Measurements from ENCODE around the gene PCDHGC5. TPM values are rescaled to one million over a fixed set of nuclear protein-coding genes. Genes with fewer than 3 reads are reported as not detected.

The PCDHGC5 gene
- total RNA-seq, 3 donors from 2014 or later (not counting 1 experiment from before 2014, with no cell fraction given), result 0.31 to 0.97 (median 0.50) TPM

DNA sequence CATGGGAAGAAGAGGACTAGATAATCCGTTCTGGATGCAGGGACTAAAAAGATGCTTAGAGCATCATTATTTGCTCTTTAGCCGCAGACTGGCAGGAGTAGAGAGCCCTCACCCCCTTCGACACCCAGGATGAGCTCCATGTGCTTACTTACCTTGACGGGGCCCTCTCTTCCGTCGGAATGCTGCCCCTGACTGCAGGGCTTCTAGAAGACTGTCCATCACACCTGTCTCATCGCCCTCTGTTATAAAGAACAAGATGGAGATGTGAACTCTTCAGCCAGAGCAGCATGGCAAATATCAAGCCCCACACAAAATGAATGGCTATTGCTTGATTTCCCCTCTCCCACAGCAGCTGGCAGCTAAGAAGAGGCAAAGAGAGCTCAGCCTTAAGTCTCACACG lies 35.1 kb downstream of the PCDHGC5 start:
- intact Hi-C loops (cut with micrococcal nuclease), result loop anchor here (1.0 kb wide), 1 partner anchor 198 kb away; no protein-coding TSS in a partner anchor

DNA sequence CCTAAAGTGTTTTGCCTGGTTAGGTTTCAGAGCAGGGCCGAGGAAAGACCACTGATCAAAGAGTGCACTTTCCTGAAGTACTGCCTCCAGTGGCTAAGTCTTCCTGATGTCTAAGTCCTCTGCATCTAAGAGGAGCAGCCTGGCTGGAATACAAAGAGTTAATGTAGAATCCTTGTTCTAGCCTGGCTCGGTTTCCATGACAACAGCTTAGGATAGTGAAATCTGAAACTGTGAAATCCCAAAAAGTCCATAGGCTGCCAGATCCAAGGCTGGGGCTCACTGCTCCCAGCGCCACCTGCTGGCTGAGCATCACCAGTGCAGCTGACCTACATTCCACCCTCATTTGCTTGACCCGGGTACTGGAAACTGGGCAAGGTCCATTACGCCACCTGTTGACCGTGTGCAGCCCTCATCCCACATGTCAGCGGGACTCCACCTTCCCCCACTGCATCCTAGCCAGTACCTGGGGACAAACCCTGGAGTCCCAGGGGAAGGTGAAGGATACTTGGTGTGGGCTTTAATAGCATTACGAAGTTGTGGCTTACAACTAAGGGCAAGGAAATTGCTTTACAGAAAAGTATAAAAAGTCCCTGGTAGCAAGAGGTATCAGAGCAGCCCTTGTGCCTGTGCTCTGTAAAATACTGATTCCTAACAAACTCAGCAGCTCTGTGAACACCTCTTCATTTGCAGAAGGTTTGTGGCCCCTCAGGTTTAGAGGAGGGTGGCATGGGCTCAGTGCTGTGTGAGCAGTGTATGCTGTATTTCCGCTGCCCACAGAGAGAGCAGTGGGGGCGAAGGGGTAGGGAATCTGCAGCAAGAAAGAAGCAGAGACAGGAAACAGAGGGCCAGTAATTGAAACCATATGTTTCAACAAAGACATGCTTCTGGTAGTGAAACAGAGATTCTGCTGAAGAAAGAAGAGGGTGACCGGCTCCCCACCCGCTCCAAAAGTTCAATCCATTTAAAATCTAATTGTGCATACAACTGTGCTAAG lies 36.0 kb downstream of the PCDHGC5 start:
- H3K4me3 Mint-ChIP-seq, result no peak overlapping the region
- no peaks in the 10 kb centered on the region for H3K27me3 Mint-ChIP-seq (ENCODE audit: low read depth in 2 of 2)
- ATAC-seq, result peak; percentile 85 to 91 (median 88)

More for the DNA sequence above, 35.1 kb downstream of the PCDHGC5 start:
- ATAC-seq (no peak), DNase-seq (no peak)
- TF ChIP-seq, protein P1, sequence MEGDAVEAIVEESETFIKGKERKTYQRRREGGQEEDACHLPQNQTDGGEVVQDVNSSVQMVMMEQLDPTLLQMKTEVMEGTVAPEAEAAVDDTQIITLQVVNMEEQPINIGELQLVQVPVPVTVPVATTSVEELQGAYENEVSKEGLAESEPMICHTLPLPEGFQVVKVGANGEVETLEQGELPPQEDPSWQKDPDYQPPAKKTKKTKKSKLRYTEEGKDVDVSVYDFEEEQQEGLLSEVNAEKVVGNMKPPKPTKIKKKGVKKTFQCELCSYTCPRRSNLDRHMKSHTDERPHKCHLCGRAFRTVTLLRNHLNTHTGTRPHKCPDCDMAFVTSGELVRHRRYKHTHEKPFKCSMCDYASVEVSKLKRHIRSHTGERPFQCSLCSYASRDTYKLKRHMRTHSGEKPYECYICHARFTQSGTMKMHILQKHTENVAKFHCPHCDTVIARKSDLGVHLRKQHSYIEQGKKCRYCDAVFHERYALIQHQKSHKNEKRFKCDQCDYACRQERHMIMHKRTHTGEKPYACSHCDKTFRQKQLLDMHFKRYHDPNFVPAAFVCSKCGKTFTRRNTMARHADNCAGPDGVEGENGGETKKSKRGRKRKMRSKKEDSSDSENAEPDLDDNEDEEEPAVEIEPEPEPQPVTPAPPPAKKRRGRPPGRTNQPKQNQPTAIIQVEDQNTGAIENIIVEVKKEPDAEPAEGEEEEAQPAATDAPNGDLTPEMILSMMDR (IDR thresholded peaks at IDR 0.05), result no peak
- Histone ChIP-seq H3K36me3 (ENCODE audit: control insufficient read depth, insufficient read depth, low read length) (peaks cover 93% of the 10 kb centered on the region), H3K9me3 (ENCODE audit: control insufficient read depth, insufficient read depth, low read length) (no peaks in the 10 kb centered on the region), H3K27me3 (ENCODE audit: control insufficient read depth, insufficient read depth, low read length) (no peaks in the 10 kb centered on the region), H3K27ac (ENCODE audit: low read length) (no peak overlapping the region), H3K4me1 (ENCODE audit: control insufficient read depth, insufficient read depth, low read length) (no peaks in the 10 kb centered on the region), H3K4me3 (ENCODE audit: low read length) (no peak overlapping the region)
- Mint-ChIP-seq H3K4me1 (peaks cover 21 to 51% of the 10 kb centered on the region in 2 donors), H3K27ac (peak overlapping the region; percentile 2 to 71), H3K9me3 (no peaks in the 10 kb centered on the region), H3K36me3 (peaks cover 33% of the 10 kb centered on the region), H3K4me3 (no peak overlapping the region), H3K27me3 (ENCODE audit: low read depth in 2 of 2) (no peaks in the 10 kb centered on the region)
- WGBS (ENCODE audit: insufficient coverage), result over 99% methylated on average over 8 of the region's 8 CpGs

DNA sequence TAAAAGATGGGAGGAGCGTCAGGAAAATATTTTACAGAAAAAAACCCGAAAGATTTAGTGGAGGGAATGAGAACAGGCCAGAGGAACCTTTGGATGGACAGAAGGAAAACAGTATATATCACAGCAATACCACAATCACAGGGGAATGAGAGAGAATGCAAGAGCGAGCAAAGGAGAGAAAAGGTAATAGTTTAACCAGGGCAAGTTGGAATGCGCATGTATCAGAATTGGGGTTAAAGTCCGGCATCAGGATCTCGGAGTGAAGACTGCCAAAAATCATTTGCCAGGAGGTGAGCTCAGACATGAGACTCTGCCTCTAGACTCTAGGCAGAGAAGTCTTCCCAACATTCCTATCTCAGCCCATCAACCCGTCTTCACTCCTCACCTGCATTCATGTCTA lies 36.8 kb downstream of the PCDHGC5 start:
- no peak overlapping the region for H3K27ac ChIP-seq (ENCODE audit: low read length)
- H3K4me1 ChIP-seq (ENCODE audit: control insufficient read depth, insufficient read depth, low read length), result no peaks in the 10 kb centered on the region
- Mint-ChIP-seq H3K4me1 (peaks cover 16 to 43% of the 10 kb centered on the region in 2 donors), H3K27ac (peak overlapping the region; percentile 62 to 71), H3K27me3 (ENCODE audit: low read depth in 2 of 2) (no peaks in the 10 kb centered on the region), H3K4me3 (no peak overlapping the region), H3K9me3 (no peaks in the 10 kb centered on the region), H3K36me3 (peaks cover 30% of the 10 kb centered on the region)
- intact Hi-C loops (cut with micrococcal nuclease), result no loop called here
- ATAC-seq, result no peak
- WGBS (ENCODE audit: insufficient coverage), result 97% methylated on average over 7 of the region's 7 CpGs
- no peaks in the 10 kb centered on the region for H3K27me3 ChIP-seq (ENCODE audit: control insufficient read depth, insufficient read depth, low read length)
- TF ChIP-seq, protein P1 (IDR thresholded peaks at IDR 0.05), result no peak
- peaks cover 88% of the 10 kb centered on the region for H3K36me3 ChIP-seq (ENCODE audit: control insufficient read depth, insufficient read depth, low read length)
- DNase-seq, result no peak
- H3K9me3 ChIP-seq (ENCODE audit: control insufficient read depth, insufficient read depth, low read length), result no peaks in the 10 kb centered on the region
- H3K4me3 ChIP-seq (ENCODE audit: low read length), result no peak overlapping the region

More for the DNA sequence above, 36.0 kb downstream of the PCDHGC5 start:
- H3K4me1 Mint-ChIP-seq, result peaks cover 16 to 48% of the 10 kb centered on the region in 2 donors
- peaks cover 30% of the 10 kb centered on the region for H3K36me3 Mint-ChIP-seq
- Histone ChIP-seq H3K27me3 (ENCODE audit: control insufficient read depth, insufficient read depth, low read length) (no peaks in the 10 kb centered on the region), H3K4me1 (ENCODE audit: control insufficient read depth, insufficient read depth, low read length) (no peaks in the 10 kb centered on the region), H3K9me3 (ENCODE audit: control insufficient read depth, insufficient read depth, low read length) (no peaks in the 10 kb centered on the region), H3K36me3 (ENCODE audit: control insufficient read depth, insufficient read depth, low read length) (peaks cover 91% of the 10 kb centered on the region), H3K4me3 (ENCODE audit: low read length) (no peak overlapping the region), H3K27ac (ENCODE audit: low read length) (no peak overlapping the region)
- WGBS (ENCODE audit: insufficient coverage), result 51% methylated on average over 11 of the region's 12 CpGs
- H3K9me3 Mint-ChIP-seq, result no peaks in the 10 kb centered on the region
- TF ChIP-seq, protein P1 (IDR thresholded peaks at IDR 0.05), result peak; percentile 99
- intact Hi-C loops (cut with micrococcal nuclease), result loop anchor here (1.0 kb wide), 1 partner anchor 199 kb away; no protein-coding TSS in a partner anchor
- peak; percentile 58 to 79 for DNase-seq
- peak overlapping the region; percentile 2 to 71 for H3K27ac Mint-ChIP-seq

Data from natural killer cell (primary cell).